Tibial nerve (tissue), 4 donors: ENCODE measurements around the gene CARD16. TPM values are rescaled to one million over a fixed set of nuclear protein-coding genes. Genes with fewer than 3 reads are reported as not detected.
A peak's percentile ranks its signal among the peaks of the same experiment; 100 is the strongest.

ENCODE experiments used
- DNase-seq, 2 donors: peaks; one replicate each; pipeline ENCODE4 v3.0.0-alpha.2; 2019; ENCODE audit warnings: low spot score in 2 of 2
- H3K27ac ChIP-seq, 4 donors: fragments of 200-600 bp; sonication (generic) in 3 of 4; one replicate each; pipeline ENCODE4 v1.5.1; 2017 to 2019; ENCODE audit warnings: mild to moderate bottlenecking in 1 of 4
- H3K27me3 ChIP-seq, 2 donors: fragments of 200-600 bp; sonication (generic) in 1 of 2; one replicate each; pipeline versions ENCODE4 v1.5.1 to v1.6.0; 2017 to 2019
- H3K36me3 ChIP-seq, 3 donors: fragments of 200-600 bp; sonication (generic); one replicate each; pipeline ENCODE4 v1.5.1; 2018 to 2019
- H3K4me1 ChIP-seq, 4 donors: fragments of 200-600 bp; sonication (generic) in 3 of 4; one replicate each; pipeline ENCODE4 v1.5.1; 2017 to 2019
- H3K4me3 ChIP-seq, 4 donors: fragments of 200-600 bp; sonication (generic) in 3 of 4; one replicate each; pipeline ENCODE4 v1.5.1; 2017 to 2019; ENCODE audit warnings: mild to moderate bottlenecking in 1 of 4, moderate library complexity in 1 of 4
- H3K9me3 ChIP-seq, 4 donors: fragments of 200-600 bp; sonication (generic) in 3 of 4; one replicate each; pipeline ENCODE4 v1.5.1; 2017 to 2019
- EP300 ChIP-seq, 2 donors: sonication (generic); formaldehyde crosslinking; IDR thresholded peaks; one replicate each; pipeline ENCODE4 v1.6.1; 2017; ENCODE audit warnings: antibody characterized with exemption in 2 of 2, mild to moderate bottlenecking in 1 of 2
- POLR2A ChIP-seq, 2 donors: fragments of 450-650 bp; IDR thresholded peaks; one replicate each; pipeline ENCODE4 v1.6.1; 2017; ENCODE audit warnings: antibody characterized with exemption in 2 of 2, mild to moderate bottlenecking in 2 of 2, moderate library complexity in 2 of 2
- WGBS, 2 donors: methylation state at CpG; one replicate each; pipeline ENCODE4 v1.1.5; 2018; 5-methylcytosine and 5-hydroxymethylcytosine counted together
- total RNA-seq, 4 donors: library from RNA; depleted of rRNA; stranded (reverse); fragments of >200 nt; gene quantifications; one replicate each; pipeline ENCODE4 v1.1.0, GENCODE V29; 2016
- TF ChIP-seq, protein P1 (sequence below), 5 experiments: fragments of 200-600 bp in 3 of 5; fragments of 450-650 bp in 2 of 5; sonication (generic) in 3 of 5; IDR thresholded peaks; one replicate each; pipeline ENCODE4 v1.5.1; 2016 to 2019; ENCODE audit warnings: antibody characterized with exemption in 5 of 5, mild to moderate bottlenecking in 3 of 5, moderate library complexity in 2 of 5

The CARD16 gene
- total RNA-seq, 4 donors from 2014 or later = 1.5 to 21.6 (median 17.1) TPM

DNA sequence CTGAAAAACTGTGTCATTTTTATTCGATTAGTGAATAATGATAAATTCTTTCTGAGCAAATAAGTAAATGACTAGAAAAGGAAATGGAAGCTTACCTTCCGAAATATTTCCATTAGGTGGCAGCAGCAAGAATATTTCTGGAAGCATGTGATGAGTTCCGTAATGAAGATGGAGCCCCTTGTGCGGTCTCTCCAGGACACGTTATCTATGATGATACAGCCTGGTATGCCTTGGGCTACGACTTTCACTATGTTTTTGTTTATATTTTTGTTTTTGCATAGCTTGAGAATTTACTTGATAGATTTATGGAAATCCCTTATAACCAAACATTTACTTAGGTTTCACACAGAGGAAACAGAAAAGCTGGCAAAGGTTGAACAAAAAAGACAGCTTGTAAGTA is 47.8 kb downstream of the CARD16 start:
- DNase-seq = no peak
- WGBS, 2 donors = 80 to 84% methylated on average over 6 of the region's 6 CpGs
- Histone ChIP-seq H3K4me1 (no peaks in the 10 kb centered on the region), H3K27me3 (no peaks in the 10 kb centered on the region), H3K27ac (no peak overlapping the region), H3K36me3 (no peaks in the 10 kb centered on the region), H3K9me3 (no peaks in the 10 kb centered on the region), H3K4me3 (no peak overlapping the region)
- TF ChIP-seq POLR2A (IDR thresholded peaks at IDR 0.05) (no peak), EP300 (IDR thresholded peaks at IDR 0.05) (no peak)
- TF ChIP-seq, protein P1, sequence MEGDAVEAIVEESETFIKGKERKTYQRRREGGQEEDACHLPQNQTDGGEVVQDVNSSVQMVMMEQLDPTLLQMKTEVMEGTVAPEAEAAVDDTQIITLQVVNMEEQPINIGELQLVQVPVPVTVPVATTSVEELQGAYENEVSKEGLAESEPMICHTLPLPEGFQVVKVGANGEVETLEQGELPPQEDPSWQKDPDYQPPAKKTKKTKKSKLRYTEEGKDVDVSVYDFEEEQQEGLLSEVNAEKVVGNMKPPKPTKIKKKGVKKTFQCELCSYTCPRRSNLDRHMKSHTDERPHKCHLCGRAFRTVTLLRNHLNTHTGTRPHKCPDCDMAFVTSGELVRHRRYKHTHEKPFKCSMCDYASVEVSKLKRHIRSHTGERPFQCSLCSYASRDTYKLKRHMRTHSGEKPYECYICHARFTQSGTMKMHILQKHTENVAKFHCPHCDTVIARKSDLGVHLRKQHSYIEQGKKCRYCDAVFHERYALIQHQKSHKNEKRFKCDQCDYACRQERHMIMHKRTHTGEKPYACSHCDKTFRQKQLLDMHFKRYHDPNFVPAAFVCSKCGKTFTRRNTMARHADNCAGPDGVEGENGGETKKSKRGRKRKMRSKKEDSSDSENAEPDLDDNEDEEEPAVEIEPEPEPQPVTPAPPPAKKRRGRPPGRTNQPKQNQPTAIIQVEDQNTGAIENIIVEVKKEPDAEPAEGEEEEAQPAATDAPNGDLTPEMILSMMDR (IDR thresholded peaks at IDR 0.05) = peak in 1 of 5 experiments; percentile 5

DNA sequence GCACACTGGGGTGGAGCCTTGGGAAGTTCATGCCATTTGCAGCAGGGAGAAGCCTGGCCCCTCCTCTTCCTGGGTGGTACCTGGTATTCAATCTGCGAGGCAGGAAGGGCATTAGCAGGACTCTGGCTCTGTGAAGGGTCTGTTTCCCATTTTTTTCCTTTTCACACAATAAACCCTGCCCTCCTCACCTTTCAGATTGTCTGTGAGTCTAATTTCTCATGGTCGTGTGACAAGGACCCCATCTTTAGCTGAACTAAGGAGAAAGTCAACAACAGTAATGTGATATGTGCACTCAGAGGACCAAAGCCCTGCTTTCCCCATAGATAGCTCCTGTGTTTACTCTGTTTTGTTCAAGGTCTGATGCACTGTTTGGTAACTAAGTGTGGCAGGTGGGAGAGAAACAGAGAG is 50.1 kb downstream of the CARD16 start:
- H3K9me3 ChIP-seq = no peaks in the 10 kb centered on the region
- no peak overlapping the region for H3K4me3 ChIP-seq
- no peak for DNase-seq
- H3K27me3 ChIP-seq = no peaks in the 10 kb centered on the region
- WGBS, 2 donors = 64 to 67% methylated on average over 2 of the region's 2 CpGs
- TF ChIP-seq EP300 (IDR thresholded peaks at IDR 0.05) (no peak), POLR2A (IDR thresholded peaks at IDR 0.05) (no peak)
- TF ChIP-seq, protein P1 (IDR thresholded peaks at IDR 0.05) = no peak
- no peaks in the 10 kb centered on the region for H3K4me1 ChIP-seq
- no peaks in the 10 kb centered on the region for H3K36me3 ChIP-seq
- no peak overlapping the region for H3K27ac ChIP-seq

DNA sequence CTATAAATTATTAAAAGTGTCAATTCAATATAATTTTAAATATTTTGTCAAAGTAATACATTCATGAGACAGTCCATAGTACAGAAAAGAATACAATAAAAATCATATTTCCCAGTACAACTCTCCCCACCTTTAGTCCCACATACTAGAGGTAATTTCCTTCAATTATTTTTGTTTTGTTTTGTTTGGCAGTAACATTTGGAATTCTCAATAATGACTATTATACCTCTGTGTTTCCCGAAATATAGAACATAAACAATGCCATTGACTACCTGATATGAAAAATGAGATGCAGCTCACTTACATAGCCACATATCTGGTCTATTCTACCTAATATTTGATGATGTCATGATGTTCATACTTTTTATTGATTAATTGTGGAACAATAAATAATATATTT is 52.4 kb downstream of the CARD16 start:
- TF ChIP-seq POLR2A (IDR thresholded peaks at IDR 0.05) (no peak), EP300 (IDR thresholded peaks at IDR 0.05) (no peak)
- TF ChIP-seq, protein P1 (IDR thresholded peaks at IDR 0.05) = no peak
- H3K27ac ChIP-seq = no peak overlapping the region
- DNase-seq = no peak
- H3K4me1 ChIP-seq = no peaks in the 10 kb centered on the region
- no peaks in the 10 kb centered on the region for H3K27me3 ChIP-seq
- 39 to 61% methylated on average over 1 of the region's 1 CpG for WGBS, 2 donors
- H3K4me3 ChIP-seq = no peak overlapping the region
- no peaks in the 10 kb centered on the region for H3K36me3 ChIP-seq
- H3K9me3 ChIP-seq = peaks cover 0 to 10% (median 3%) of the 10 kb centered on the region in 4 donors

DNA sequence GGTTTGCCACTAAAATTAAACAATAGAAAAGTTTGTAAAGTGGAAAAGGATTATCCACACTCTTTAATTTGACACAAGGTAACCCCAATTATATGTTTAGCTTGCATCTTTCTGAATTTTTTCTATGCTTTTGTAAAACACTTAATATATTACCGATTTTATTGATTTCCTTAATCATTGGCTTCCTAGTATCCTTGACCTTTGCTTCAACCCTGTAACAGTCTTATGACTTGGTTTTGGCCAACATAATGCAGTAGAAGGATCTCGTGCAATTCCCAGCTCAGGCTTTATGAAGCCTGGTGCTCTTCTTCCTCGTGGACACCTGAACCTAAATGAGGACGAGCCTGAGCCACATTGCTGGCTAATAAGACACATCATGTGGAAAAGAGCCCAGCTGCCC is 53.1 kb downstream of the CARD16 start:
- WGBS, 2 donors = 84 to 86% methylated on average over 4 of the region's 4 CpGs
- Histone ChIP-seq H3K36me3 (no peaks in the 10 kb centered on the region), H3K4me1 (no peaks in the 10 kb centered on the region), H3K27me3 (no peaks in the 10 kb centered on the region), H3K4me3 (no peak overlapping the region), H3K9me3 (peaks cover 0 to 11% (median 3%) of the 10 kb centered on the region in 4 donors), H3K27ac (no peak overlapping the region)
- DNase-seq = no peak
- no peak for TF ChIP-seq POLR2A (IDR thresholded peaks at IDR 0.05)
- TF ChIP-seq, protein P1 (IDR thresholded peaks at IDR 0.05) = no peak
- TF ChIP-seq EP300 (IDR thresholded peaks at IDR 0.05) = no peak

Other genes with a start within 250 kb of the CARD16 start
- gene CASP12, start 146.9 kb downstream of the CARD16 start, total RNA-seq = 1 to 10 TPM in 3 of 4 donors, not detected in 1; 1.7 to 2.3 (median 2.2) TPM
- gene CASP4, start 76.8 kb downstream of the CARD16 start, total RNA-seq = 100 to 1,000 TPM in 1 of 4 donors, 10 to 100 TPM in 3; 60.7 to 105 (median 85.4) TPM
- under 1 TPM in 1 of 4 donors, not detected in 3; 0.30 TPM for gene CASP5, start 22.2 kb downstream of the CARD16 start, total RNA-seq
- gene CASP1, start 10.2 kb downstream of the CARD16 start, total RNA-seq = 10 to 100 TPM in 1 of 4 donors, 1 to 10 TPM in 3; 8.5 to 15.0 (median 8.9) TPM
- not detected for gene CARD18, start 94.4 kb upstream of the CARD16 start, total RNA-seq